NCI-H748 treated with DMSO at 0.1 percent for 48 hours (cell line): ENCODE measurements around the gene ZNF583.

ENCODE experiments used
- DNase-seq: peaks from one replicate; lab custom pipeline; 2025; lab: John Stamatoyannopoulos, UW

Gene ZNF583

DNA sequence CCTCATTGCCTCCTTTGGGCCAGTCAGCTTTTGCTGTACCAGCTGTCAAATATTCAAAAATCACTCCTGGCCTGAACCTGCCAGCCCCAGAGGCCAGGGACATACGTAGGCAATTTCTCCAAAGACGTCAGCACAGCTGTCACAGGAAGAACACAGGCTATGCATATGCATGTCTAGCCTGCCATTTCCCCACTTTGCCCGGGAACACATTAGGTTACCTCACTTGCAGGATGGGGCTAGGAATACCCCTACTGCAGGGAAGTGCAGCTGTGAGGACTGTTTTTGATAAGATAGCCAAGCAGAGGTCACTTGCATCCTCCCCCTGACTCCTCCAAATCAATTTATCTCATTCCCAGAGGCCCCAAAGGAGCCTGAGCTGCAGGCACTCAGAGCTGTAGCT, 70.2 kb downstream of the ZNF583 start:
- no peak for DNase-seq

- DNase-seq = no peak
Observed at GRCh38 chr19:56476093-56476492, 72.0 kb downstream of the ZNF583 start.
